Measurements from ENCODE around the gene SCO2. TPM values are rescaled to one million over a fixed set of nuclear protein-coding genes. Genes with fewer than 3 reads are reported as not detected.

Gene SCO2
- total RNA-seq, 2 experiments from 2014 or later = 4.1 to 4.9 TPM

DNA sequence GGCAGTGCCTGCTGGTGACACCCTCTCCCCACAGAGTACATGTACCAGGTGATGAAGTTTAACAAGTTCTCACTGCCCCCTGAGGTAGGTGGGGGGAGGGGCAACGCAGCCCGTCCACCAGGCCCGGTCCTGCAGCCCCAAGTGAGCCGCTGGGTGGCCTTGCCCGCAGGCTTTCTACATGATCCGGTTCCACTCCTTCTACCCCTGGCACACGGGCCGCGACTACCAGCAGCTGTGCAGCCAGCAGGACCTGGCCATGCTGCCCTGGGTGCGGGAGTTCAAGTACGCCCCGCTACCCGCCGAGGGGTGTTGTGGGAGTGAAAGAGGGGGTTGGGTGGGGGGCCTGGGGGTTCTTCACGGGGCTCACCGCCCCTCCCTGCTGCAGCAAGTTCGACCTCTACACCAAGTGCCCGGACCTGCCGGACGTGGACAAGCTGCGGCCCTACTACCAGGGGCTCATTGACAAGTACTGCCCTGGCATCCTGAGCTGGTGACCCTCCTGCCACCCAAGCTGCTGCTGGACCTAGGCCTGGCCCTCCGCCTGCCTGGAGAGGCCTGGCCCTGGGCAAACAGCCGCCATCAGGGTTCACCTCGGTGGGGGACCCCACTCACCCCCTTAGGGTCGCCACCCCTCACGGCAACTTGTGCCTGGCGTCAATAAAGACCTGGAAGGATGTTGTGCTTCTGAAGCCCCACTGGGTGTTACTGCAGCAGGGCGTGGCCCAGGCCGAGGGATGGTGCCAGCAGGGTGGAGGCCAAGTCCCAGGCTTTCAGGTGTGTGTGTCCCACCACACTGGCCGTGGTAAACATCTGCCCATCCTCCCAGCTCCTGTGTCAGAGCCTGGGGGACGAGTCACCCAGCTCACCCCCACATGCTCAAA is 35.8 kb downstream of the SCO2 start:
- intact Hi-C loops (cut with micrococcal nuclease; ENCODE audit: unreplicated experiment) = no loop called here
- H3K4me3 ChIP-seq (ENCODE audit: low read depth, low read length, poor library complexity, severe bottlenecking) = no peak overlapping the region
- no peaks in the 10 kb centered on the region for H3K36me3 ChIP-seq (ENCODE audit: insufficient read depth, low read length)
- no TSS peak for BruUV-seq (replicated peaks)
- H2AFZ ChIP-seq (ENCODE audit: low read length) = no peak overlapping the region
- H4K20me1 ChIP-seq (ENCODE audit: insufficient read depth, low read length) = no peaks in the 10 kb centered on the region
- no peak overlapping the region for H3K27ac ChIP-seq (ENCODE audit: low read depth, low read length, poor library complexity, severe bottlenecking)
- no peaks in the 10 kb centered on the region for H3K9me2 ChIP-seq (ENCODE audit: insufficient read depth, low read length)
- no peak overlapping the region for H3K4me2 ChIP-seq (ENCODE audit: low read length)
- peaks cover 10% of the 10 kb centered on the region for H3K4me1 ChIP-seq (ENCODE audit: insufficient read depth, low read length, poor library complexity, severe bottlenecking)
- H3K9me3 ChIP-seq (ENCODE audit: low read length) = no peaks in the 10 kb centered on the region
- DNase-seq (ENCODE audit: low spot score) = no peak
- no peak for TF ChIP-seq EZH2phosphoT487 (IDR thresholded peaks at IDR 0.05; ENCODE audit: borderline replicate concordance, low read depth, low read length)
- TF ChIP-seq, protein P1, sequence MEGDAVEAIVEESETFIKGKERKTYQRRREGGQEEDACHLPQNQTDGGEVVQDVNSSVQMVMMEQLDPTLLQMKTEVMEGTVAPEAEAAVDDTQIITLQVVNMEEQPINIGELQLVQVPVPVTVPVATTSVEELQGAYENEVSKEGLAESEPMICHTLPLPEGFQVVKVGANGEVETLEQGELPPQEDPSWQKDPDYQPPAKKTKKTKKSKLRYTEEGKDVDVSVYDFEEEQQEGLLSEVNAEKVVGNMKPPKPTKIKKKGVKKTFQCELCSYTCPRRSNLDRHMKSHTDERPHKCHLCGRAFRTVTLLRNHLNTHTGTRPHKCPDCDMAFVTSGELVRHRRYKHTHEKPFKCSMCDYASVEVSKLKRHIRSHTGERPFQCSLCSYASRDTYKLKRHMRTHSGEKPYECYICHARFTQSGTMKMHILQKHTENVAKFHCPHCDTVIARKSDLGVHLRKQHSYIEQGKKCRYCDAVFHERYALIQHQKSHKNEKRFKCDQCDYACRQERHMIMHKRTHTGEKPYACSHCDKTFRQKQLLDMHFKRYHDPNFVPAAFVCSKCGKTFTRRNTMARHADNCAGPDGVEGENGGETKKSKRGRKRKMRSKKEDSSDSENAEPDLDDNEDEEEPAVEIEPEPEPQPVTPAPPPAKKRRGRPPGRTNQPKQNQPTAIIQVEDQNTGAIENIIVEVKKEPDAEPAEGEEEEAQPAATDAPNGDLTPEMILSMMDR (conservative IDR thresholded peaks at IDR 0.05; ENCODE audit: low read length) = no peak
- no peaks in the 10 kb centered on the region for H3K79me2 ChIP-seq (ENCODE audit: insufficient read depth, low read depth, low read length)
- POLR2A ChIA-PET = no interaction called here
- CTCF ChIA-PET (ENCODE audit: unreplicated experiment) = no interaction called here

DNA sequence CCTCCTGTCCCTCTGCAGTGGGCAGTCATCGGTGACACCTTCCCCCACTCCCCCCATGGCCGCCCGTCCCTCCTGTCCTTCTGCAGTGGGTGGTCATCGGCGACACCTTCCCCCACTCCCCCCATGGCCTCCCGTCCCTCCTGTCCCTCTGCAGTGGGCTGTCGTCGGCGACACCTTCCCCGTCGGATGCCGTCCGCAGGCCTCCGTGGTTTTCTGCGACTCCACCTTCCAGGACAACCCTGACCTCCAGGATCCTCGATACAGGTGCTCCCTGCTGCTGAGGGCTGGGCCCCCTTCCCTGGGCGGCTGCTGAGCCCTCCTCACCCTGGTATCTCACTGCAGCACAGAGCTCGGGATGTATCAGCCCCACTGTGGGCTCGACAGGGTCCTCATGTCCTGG is 36.5 kb downstream of the SCO2 start:
- no peaks in the 10 kb centered on the region for H3K36me3 ChIP-seq (ENCODE audit: insufficient read depth, low read length)
- DNase-seq (ENCODE audit: low spot score) = no peak
- CTCF ChIA-PET (ENCODE audit: unreplicated experiment) = no interaction called here
- POLR2A ChIA-PET = no interaction called here
- no peaks in the 10 kb centered on the region for H3K79me2 ChIP-seq (ENCODE audit: insufficient read depth, low read depth, low read length)
- H3K4me1 ChIP-seq (ENCODE audit: insufficient read depth, low read length, poor library complexity, severe bottlenecking) = peaks cover 17% of the 10 kb centered on the region
- BruUV-seq (replicated peaks) = no TSS peak
- H3K4me2 ChIP-seq (ENCODE audit: low read length) = no peak overlapping the region
- H3K4me3 ChIP-seq (ENCODE audit: low read depth, low read length, poor library complexity, severe bottlenecking) = no peak overlapping the region
- TF ChIP-seq, protein P1 (conservative IDR thresholded peaks at IDR 0.05; ENCODE audit: low read length) = no peak
- TF ChIP-seq EZH2phosphoT487 (IDR thresholded peaks at IDR 0.05; ENCODE audit: borderline replicate concordance, low read depth, low read length) = no peak
- no peaks in the 10 kb centered on the region for H3K9me3 ChIP-seq (ENCODE audit: low read length)
- no peaks in the 10 kb centered on the region for H3K9me2 ChIP-seq (ENCODE audit: insufficient read depth, low read length)
- no peaks in the 10 kb centered on the region for H4K20me1 ChIP-seq (ENCODE audit: insufficient read depth, low read length)
- intact Hi-C loops (cut with micrococcal nuclease; ENCODE audit: unreplicated experiment) = no loop called here
- no peak overlapping the region for H3K27ac ChIP-seq (ENCODE audit: low read depth, low read length, poor library complexity, severe bottlenecking)
- H2AFZ ChIP-seq (ENCODE audit: low read length) = no peak overlapping the region

- BruUV-seq (replicated peaks) = no TSS peak
- H3K4me1 ChIP-seq (ENCODE audit: insufficient read depth, low read length, poor library complexity, severe bottlenecking) = peaks cover 18% of the 10 kb centered on the region
- no peak overlapping the region for H3K27ac ChIP-seq (ENCODE audit: low read depth, low read length, poor library complexity, severe bottlenecking)
- TF ChIP-seq, protein P1 (conservative IDR thresholded peaks at IDR 0.05; ENCODE audit: low read length) = no peak
- no peak for TF ChIP-seq EZH2phosphoT487 (IDR thresholded peaks at IDR 0.05; ENCODE audit: borderline replicate concordance, low read depth, low read length)
- H3K4me2 ChIP-seq (ENCODE audit: low read length) = no peak overlapping the region
- POLR2A ChIA-PET = no interaction called here
- intact Hi-C loops (cut with micrococcal nuclease; ENCODE audit: unreplicated experiment) = no loop called here
- H3K4me3 ChIP-seq (ENCODE audit: low read depth, low read length, poor library complexity, severe bottlenecking) = no peak overlapping the region
- CTCF ChIA-PET (ENCODE audit: unreplicated experiment) = no interaction called here
- H3K79me2 ChIP-seq (ENCODE audit: insufficient read depth, low read depth, low read length) = no peaks in the 10 kb centered on the region
- H3K9me2 ChIP-seq (ENCODE audit: insufficient read depth, low read length) = no peaks in the 10 kb centered on the region
- DNase-seq (ENCODE audit: low spot score) = no peak
- no peaks in the 10 kb centered on the region for H3K9me3 ChIP-seq (ENCODE audit: low read length)
- no peak overlapping the region for H2AFZ ChIP-seq (ENCODE audit: low read length)
- H4K20me1 ChIP-seq (ENCODE audit: insufficient read depth, low read length) = no peaks in the 10 kb centered on the region
- no peaks in the 10 kb centered on the region for H3K36me3 ChIP-seq (ENCODE audit: insufficient read depth, low read length)
Observed at GRCh38 chr22:50488006-50488677, 37.3 kb downstream of the SCO2 start.

All from OCI-LY7 (cell line).